ENCODE data around the gene THSD7A. TPM values are rescaled to one million over a fixed set of nuclear protein-coding genes. Genes with fewer than 3 reads are reported as not detected.

Gene THSD7A
- total and polyA plus RNA-seq, 2 experiments from 2014 or later: 4.0 to 8.3 TPM

DNA sequence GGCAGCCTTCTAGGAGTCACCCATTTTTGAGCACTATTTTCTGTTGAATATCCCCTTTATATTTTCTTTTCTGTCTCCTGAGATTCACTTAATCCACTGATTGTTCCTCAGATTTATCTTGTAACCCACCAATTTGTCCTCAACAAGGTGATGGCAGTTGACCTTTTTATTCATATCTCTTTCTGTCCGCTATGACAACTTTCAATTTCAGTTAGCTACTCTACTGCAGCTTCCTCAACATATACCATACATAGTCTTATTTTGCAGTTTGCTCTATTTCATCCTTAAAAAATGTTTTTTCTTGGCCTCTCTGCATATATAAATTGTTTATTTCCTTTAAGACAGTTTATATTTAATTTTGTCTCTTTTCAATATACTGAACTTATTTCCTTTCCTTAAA, 101.3 kb downstream of the THSD7A start:
- H3K4me2 ChIP-seq: no peak overlapping the region
- H4K20me1 ChIP-seq (ENCODE audit: insufficient read depth, poor library complexity, severe bottlenecking): no peaks in the 10 kb centered on the region
- H3K9me2 ChIP-seq (replicated peaks; ENCODE audit: insufficient read depth): no peaks in the 10 kb centered on the region
- TF ChIP-seq EZH2 (IDR thresholded peaks at IDR 0.05; ENCODE audit: borderline replicate concordance): no peak
- no peak for TF ChIP-seq CTCF (IDR thresholded peaks at IDR 0.05; ENCODE audit: poor library complexity)
- no peak for TF ChIP-seq EZH2phosphoT487 (IDR thresholded peaks at IDR 0.05; ENCODE audit: low read depth, severe bottlenecking, unreplicated experiment)
- no peak overlapping the region for H2AFZ ChIP-seq
- no peak overlapping the region for H3K27ac ChIP-seq
- no peaks in the 10 kb centered on the region for H3K79me2 ChIP-seq
- DNase-seq (ENCODE audit: low spot score): no peak
- no peaks in the 10 kb centered on the region for H3K4me1 ChIP-seq (ENCODE audit: insufficient read depth)
- 96% methylated on average over 1 of the region's 1 CpG for WGBS (ENCODE audit: low lambda C conversion rate, missing lambda C conversion rate)
- no peaks in the 10 kb centered on the region for H3K9me3 ChIP-seq (ENCODE audit: low read depth)
- no peak overlapping the region for H3K4me3 ChIP-seq
- no peaks in the 10 kb centered on the region for H3K27me3 ChIP-seq
- no peaks in the 10 kb centered on the region for H3K36me3 ChIP-seq (replicated peaks; ENCODE audit: insufficient read depth, low read depth)

DNA sequence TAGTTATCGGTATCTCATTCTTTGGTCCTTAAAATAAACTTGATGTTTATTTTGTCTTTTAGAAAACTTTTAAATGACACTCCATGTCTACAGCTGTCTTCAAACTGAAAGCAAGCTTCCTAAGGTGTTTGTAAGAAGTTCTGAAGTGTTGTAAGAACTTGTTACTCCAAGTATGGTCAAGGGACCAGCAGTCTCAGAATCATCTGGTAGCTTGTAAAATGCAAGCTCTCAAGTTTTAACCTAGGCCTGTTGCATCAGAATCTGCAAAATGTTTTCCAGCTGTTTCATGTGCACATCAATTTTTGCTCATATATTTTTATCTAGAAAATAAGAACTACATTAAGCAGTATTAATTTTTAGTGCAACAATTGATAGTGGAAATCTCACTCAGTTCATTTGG, 104.1 kb downstream of the THSD7A start:
- H2AFZ ChIP-seq: no peak overlapping the region
- no peaks in the 10 kb centered on the region for H3K9me3 ChIP-seq (ENCODE audit: low read depth)
- no peaks in the 10 kb centered on the region for H3K9me2 ChIP-seq (replicated peaks; ENCODE audit: insufficient read depth)
- H4K20me1 ChIP-seq (ENCODE audit: insufficient read depth, poor library complexity, severe bottlenecking): no peaks in the 10 kb centered on the region
- H3K4me2 ChIP-seq: no peak overlapping the region
- 89% methylated on average over 1 of the region's 1 CpG for WGBS (ENCODE audit: low lambda C conversion rate, missing lambda C conversion rate)
- H3K4me1 ChIP-seq (ENCODE audit: insufficient read depth): no peaks in the 10 kb centered on the region
- H3K4me3 ChIP-seq: no peak overlapping the region
- TF ChIP-seq CTCF (IDR thresholded peaks at IDR 0.05; ENCODE audit: poor library complexity) (no peak), EZH2phosphoT487 (IDR thresholded peaks at IDR 0.05; ENCODE audit: low read depth, severe bottlenecking, unreplicated experiment) (no peak), EZH2 (IDR thresholded peaks at IDR 0.05; ENCODE audit: borderline replicate concordance) (no peak)
- no peaks in the 10 kb centered on the region for H3K36me3 ChIP-seq (replicated peaks; ENCODE audit: insufficient read depth, low read depth)
- H3K79me2 ChIP-seq: no peaks in the 10 kb centered on the region
- no peak overlapping the region for H3K27ac ChIP-seq
- H3K27me3 ChIP-seq: no peaks in the 10 kb centered on the region
- DNase-seq (ENCODE audit: low spot score): no peak

DNA sequence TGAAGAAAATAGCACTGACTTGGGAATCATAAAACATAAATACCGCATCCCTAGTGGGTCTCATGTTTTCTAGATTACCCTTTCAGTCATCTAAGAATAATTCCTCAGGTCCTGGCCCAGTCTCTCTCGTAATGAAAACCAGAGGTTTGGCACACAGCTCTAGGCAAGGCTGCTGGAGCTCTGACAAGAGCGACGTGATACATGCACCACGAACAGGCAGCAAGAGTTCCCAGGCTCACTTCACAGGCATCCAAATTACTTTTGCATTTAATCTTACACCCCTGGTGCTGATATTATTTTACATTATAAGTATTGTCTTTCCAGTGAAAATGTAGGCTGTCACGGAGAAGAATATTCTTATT, 105.2 kb downstream of the THSD7A start:
- Histone ChIP-seq H3K27ac (no peak overlapping the region), H3K9me2 (replicated peaks; ENCODE audit: insufficient read depth) (no peaks in the 10 kb centered on the region), H3K4me2 (no peak overlapping the region), H3K36me3 (replicated peaks; ENCODE audit: insufficient read depth, low read depth) (no peaks in the 10 kb centered on the region), H3K9me3 (ENCODE audit: low read depth) (no peaks in the 10 kb centered on the region), H3K79me2 (no peaks in the 10 kb centered on the region), H3K27me3 (no peaks in the 10 kb centered on the region), H4K20me1 (ENCODE audit: insufficient read depth, poor library complexity, severe bottlenecking) (no peaks in the 10 kb centered on the region), H3K4me3 (no peak overlapping the region), H2AFZ (no peak overlapping the region), H3K4me1 (ENCODE audit: insufficient read depth) (no peaks in the 10 kb centered on the region)
- DNase-seq (ENCODE audit: low spot score): peak; percentile 49
- TF ChIP-seq EZH2phosphoT487 (IDR thresholded peaks at IDR 0.05; ENCODE audit: low read depth, severe bottlenecking, unreplicated experiment) (no peak), EZH2 (IDR thresholded peaks at IDR 0.05; ENCODE audit: borderline replicate concordance) (no peak), CTCF (IDR thresholded peaks at IDR 0.05; ENCODE audit: poor library complexity) (no peak)
- 61% methylated on average over 6 of the region's 6 CpGs for WGBS (ENCODE audit: low lambda C conversion rate, missing lambda C conversion rate)

All from hepatocyte (in vitro differentiated cells).